Renal pelvis (tissue), 4 donors: ENCODE data around the gene OR4D9. TPM values are rescaled to one million over a fixed set of nuclear protein-coding genes. Genes with fewer than 3 reads are reported as not detected.

Experiments used
- DNase-seq: peaks from one replicate; pipeline ENCODE4 v3.0.0-alpha.2; 2013
- polyA plus RNA-seq, 3 donors: library from polyadenylated mRNA; unstranded; fragments of 120-200 nt; gene quantifications; one replicate each; pipeline ENCODE4 v1.2.1, GENCODE V29; 2013; ENCODE audit not compliant: insufficient read length in 3 of 3

The OR4D9 gene
- polyA plus RNA-seq, 3 donors: 0.01 to 0.06 (median 0.04) TPM

GRCh38 chr11:59550368-59550841, 39.1 kb downstream of the OR4D9 start:
- DNase-seq: peak; percentile 90

GRCh38 chr11:59550842-59551658, 39.7 kb downstream of the OR4D9 start:
- peak; percentile 85 for DNase-seq

- peak; percentile 66 for DNase-seq
Observed at GRCh38 chr11:59551659-59552521, 40.6 kb downstream of the OR4D9 start.

GRCh38 chr11:59552844-59553243, 41.5 kb downstream of the OR4D9 start:
- no peak for DNase-seq

GRCh38 chr11:59553323-59553722, 42.0 kb downstream of the OR4D9 start:
- DNase-seq: no peak

- DNase-seq: no peak
Observed at GRCh38 chr11:59555601-59556114, 44.3 kb downstream of the OR4D9 start.

- no peak for DNase-seq
Observed at GRCh38 chr11:59556115-59556916, 45.0 kb downstream of the OR4D9 start.

GRCh38 chr11:59556917-59557348, 45.6 kb downstream of the OR4D9 start:
- no peak for DNase-seq

- DNase-seq: no peak
Observed at GRCh38 chr11:59558270-59558643, 46.9 kb downstream of the OR4D9 start.

GRCh38 chr11:59559886-59560285, 48.5 kb downstream of the OR4D9 start:
- DNase-seq: no peak

GRCh38 chr11:59560290-59560701, 49.0 kb downstream of the OR4D9 start:
- peak; percentile 78 for DNase-seq

- DNase-seq: peak; percentile 81
Observed at GRCh38 chr11:59560702-59561473, 49.5 kb downstream of the OR4D9 start.

- DNase-seq: no peak
Observed at GRCh38 chr11:59562292-59562691, 51.0 kb downstream of the OR4D9 start.

Other genes with a start within 250 kb of the OR4D9 start
- under 1 TPM in 1 of 3 donors, not detected in 2; 0.01 TPM for gene OR5AN1, start 152.6 kb upstream of the OR4D9 start, polyA plus RNA-seq
- under 1 TPM in 2 of 3 donors, not detected in 1; 0.01 to 0.04 TPM for gene OR5A2, start 85.1 kb upstream of the OR4D9 start, polyA plus RNA-seq
- gene OR5A1, start 75.1 kb upstream of the OR4D9 start, polyA plus RNA-seq: under 1 TPM in 2 of 3 donors, not detected in 1; 0.01 to 0.07 TPM
- gene OR4D6, start 54.6 kb upstream of the OR4D9 start, polyA plus RNA-seq: not detected
- gene OR4D10, start 38.2 kb upstream of the OR4D9 start, polyA plus RNA-seq: not detected
- gene OR4D11, start 8.0 kb upstream of the OR4D9 start, polyA plus RNA-seq: not detected
- 10 to 100 TPM; 51.6 to 54.1 (median 52.3) TPM for gene OSBP, start 104.2 kb downstream of the OR4D9 start, polyA plus RNA-seq
- 10 to 100 TPM; 39.9 to 51.3 (median 43.7) TPM for gene PATL1, start 157.5 kb downstream of the OR4D9 start, polyA plus RNA-seq
- not detected for gene OR10V1, start 202.3 kb downstream of the OR4D9 start, polyA plus RNA-seq
- 10 to 100 TPM; 45.1 to 81.6 (median 62.7) TPM for gene STX3, start 243.8 kb downstream of the OR4D9 start, polyA plus RNA-seq